ENCODE results near the gene SERINC5.

SERINC5 gene

DNA sequence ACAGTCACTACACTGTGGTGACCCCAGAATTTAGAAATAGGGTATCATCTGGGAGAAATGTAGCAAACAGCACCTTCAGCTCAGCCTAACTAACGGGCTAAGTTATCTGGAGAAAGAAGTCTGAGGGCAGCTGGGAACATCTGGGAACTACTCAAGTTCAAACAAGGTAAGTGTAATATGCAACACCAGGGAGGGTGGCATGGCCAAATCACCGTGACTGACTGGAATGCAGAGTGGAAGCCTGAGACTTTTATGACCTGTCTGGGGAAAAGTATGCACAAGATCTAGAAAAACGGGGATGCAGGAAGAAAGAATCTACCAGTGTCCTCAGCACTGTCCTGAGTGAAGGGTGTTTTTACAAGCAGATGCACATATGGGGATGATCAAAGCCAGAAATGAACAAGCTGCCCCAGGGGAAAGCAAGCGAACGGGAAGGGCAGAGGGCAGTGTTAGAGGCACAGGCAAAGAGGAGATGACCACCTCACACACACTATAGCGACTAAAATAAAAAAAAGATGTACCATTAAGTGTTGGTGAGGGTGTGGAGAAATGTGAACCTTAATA, 59.9 kb downstream of the SERINC5 start:
- no peaks in the 10 kb centered on the region for H3K9me3 ChIP-seq
- H3K27ac ChIP-seq: no peak overlapping the region
- H3K4me1 ChIP-seq (ENCODE audit: control insufficient read depth in 1 of 2, insufficient read depth in 1 of 2, low read depth in 1 of 2, low read length in 1 of 2): peaks cover 8 to 17% of the 10 kb centered on the region in 2 experiments

DNA sequence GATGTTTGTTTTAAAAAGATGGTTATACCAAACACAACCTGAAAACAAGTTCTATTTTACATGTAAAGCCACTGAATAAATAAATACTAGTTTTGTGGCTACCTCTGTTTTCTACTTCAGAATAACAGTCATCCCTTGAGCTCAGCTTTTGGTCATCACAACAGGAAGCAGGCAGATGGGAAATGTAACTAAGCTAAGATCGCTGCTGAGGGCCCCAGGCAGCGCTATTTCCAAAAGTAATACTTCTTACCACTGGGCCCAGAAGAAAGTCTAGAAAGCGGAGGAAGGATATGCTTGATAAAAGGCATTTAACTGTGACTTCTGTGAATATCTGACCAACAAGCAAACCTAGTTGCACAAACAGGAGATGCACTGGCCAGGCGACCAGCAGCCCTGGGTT, 61.4 kb downstream of the SERINC5 start:
- no peak overlapping the region for H3K4me3 ChIP-seq (ENCODE audit: low read depth in 1 of 2, low read length in 1 of 2)
- no peaks in the 10 kb centered on the region for H3K9me3 ChIP-seq
- no peak overlapping the region for H3K27ac ChIP-seq
- peaks cover 14 to 23% of the 10 kb centered on the region in 2 experiments for H3K4me1 ChIP-seq (ENCODE audit: control insufficient read depth in 1 of 2, insufficient read depth in 1 of 2, low read depth in 1 of 2, low read length in 1 of 2)
- TF ChIP-seq, protein P1, sequence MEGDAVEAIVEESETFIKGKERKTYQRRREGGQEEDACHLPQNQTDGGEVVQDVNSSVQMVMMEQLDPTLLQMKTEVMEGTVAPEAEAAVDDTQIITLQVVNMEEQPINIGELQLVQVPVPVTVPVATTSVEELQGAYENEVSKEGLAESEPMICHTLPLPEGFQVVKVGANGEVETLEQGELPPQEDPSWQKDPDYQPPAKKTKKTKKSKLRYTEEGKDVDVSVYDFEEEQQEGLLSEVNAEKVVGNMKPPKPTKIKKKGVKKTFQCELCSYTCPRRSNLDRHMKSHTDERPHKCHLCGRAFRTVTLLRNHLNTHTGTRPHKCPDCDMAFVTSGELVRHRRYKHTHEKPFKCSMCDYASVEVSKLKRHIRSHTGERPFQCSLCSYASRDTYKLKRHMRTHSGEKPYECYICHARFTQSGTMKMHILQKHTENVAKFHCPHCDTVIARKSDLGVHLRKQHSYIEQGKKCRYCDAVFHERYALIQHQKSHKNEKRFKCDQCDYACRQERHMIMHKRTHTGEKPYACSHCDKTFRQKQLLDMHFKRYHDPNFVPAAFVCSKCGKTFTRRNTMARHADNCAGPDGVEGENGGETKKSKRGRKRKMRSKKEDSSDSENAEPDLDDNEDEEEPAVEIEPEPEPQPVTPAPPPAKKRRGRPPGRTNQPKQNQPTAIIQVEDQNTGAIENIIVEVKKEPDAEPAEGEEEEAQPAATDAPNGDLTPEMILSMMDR (IDR thresholded peaks at IDR 0.05): no peak
- no peaks in the 10 kb centered on the region for H3K36me3 ChIP-seq
- no peaks in the 10 kb centered on the region for H3K27me3 ChIP-seq

More for the DNA sequence above, 59.9 kb downstream of the SERINC5 start:
- H3K27me3 ChIP-seq: no peaks in the 10 kb centered on the region
- TF ChIP-seq, protein P1 (IDR thresholded peaks at IDR 0.05): no peak
- H3K36me3 ChIP-seq: no peaks in the 10 kb centered on the region
- no peak overlapping the region for H3K4me3 ChIP-seq (ENCODE audit: low read depth in 1 of 2, low read length in 1 of 2)

DNA sequence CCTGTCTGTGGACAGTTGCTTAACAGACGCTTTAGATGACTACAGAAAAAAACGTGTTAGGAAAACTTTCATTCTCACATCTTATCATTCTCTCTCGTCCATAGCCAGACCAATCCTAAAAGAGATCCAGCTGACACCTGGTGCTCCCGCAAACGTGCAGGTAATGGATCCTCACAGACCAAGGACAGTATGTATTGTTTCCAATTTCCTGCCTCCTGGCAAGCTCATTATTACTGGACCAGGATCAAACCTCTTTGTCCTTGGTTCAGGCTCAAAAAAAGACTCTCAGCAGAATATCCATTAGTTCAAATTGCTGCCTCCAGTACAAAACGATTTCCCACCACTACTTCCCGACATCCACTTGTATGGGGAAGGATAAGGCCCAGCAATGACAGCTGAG, 62.4 kb downstream of the SERINC5 start:
- Histone ChIP-seq H3K27ac (no peak overlapping the region), H3K27me3 (no peaks in the 10 kb centered on the region), H3K4me3 (ENCODE audit: low read depth in 1 of 2, low read length in 1 of 2) (no peak overlapping the region), H3K9me3 (no peaks in the 10 kb centered on the region), H3K4me1 (ENCODE audit: control insufficient read depth in 1 of 2, insufficient read depth in 1 of 2, low read depth in 1 of 2, low read length in 1 of 2) (peaks cover 14 to 23% of the 10 kb centered on the region in 2 experiments), H3K36me3 (no peaks in the 10 kb centered on the region)
- TF ChIP-seq, protein P1 (IDR thresholded peaks at IDR 0.05): no peak

DNA sequence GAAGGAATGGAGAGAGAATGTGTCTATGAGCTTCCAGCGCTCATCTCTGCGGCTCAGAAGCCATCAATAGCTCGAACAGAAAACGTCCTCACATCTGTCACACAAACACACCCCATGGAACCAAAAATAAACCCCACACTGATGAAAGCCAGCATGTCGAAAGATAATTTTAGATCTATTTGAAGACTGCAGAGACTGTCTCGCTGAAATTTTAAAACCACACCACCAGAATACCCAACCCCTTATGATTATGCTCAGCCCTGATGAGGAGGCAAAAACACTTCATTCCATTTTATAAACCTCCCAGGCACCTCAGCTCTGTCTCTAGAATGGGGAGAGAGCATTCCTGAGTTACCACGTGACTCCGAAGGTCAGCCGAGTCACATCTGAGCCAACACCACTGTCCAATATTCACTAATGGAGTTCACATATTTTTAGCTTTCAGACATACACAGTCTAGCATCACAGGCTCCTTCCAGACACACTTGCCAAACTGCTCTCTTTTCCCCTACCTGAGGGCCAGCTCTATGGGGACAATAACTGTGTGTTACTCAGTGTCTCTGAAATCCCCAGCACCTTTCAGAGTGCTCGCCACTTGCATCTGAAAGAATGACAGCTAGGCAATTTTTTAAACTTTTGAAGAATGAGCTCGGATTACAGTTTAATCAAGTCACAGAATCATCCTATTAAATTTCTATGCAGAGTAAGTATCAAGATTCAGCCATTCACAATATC, 63.2 kb downstream of the SERINC5 start:
- Histone ChIP-seq H3K27ac (no peak overlapping the region), H3K36me3 (no peaks in the 10 kb centered on the region), H3K9me3 (no peaks in the 10 kb centered on the region), H3K27me3 (no peaks in the 10 kb centered on the region), H3K4me3 (ENCODE audit: low read depth in 1 of 2, low read length in 1 of 2) (no peak overlapping the region), H3K4me1 (ENCODE audit: control insufficient read depth in 1 of 2, insufficient read depth in 1 of 2, low read depth in 1 of 2, low read length in 1 of 2) (peaks cover 14 to 24% of the 10 kb centered on the region in 2 experiments)
- TF ChIP-seq, protein P1 (IDR thresholded peaks at IDR 0.05): no peak

DNA sequence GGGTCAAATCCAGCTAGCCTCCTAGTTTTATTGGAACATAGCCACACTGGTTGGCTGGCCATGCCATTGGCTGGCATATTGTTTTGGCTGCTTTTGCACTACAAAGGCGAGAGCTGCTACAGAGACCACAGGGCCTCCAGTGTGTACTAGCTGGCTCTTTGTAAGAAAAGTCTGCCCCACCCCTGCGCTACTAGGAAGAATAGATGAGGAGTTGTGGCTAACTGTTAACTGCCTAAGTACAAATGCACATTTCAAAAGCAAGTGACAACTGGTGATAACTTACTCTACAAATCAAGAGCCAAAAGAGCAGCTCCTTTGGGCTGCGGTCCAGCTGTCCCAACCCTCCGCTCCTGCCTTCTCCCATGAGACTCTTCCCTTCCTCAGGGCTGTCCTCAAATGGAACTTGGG, 63.9 kb downstream of the SERINC5 start:
- no peak overlapping the region for H3K4me3 ChIP-seq (ENCODE audit: low read depth in 1 of 2, low read length in 1 of 2)

More for the DNA sequence above, 63.9 kb downstream of the SERINC5 start:
- Histone ChIP-seq H3K4me1 (ENCODE audit: control insufficient read depth in 1 of 2, insufficient read depth in 1 of 2, low read depth in 1 of 2, low read length in 1 of 2) (peaks cover 21 to 30% of the 10 kb centered on the region in 2 experiments), H3K9me3 (no peaks in the 10 kb centered on the region), H3K27ac (no peak overlapping the region), H3K27me3 (no peaks in the 10 kb centered on the region), H3K36me3 (no peaks in the 10 kb centered on the region)
- TF ChIP-seq, protein P1 (IDR thresholded peaks at IDR 0.05): no peak
